Measurements from ENCODE around the gene TRIM46. TPM values are rescaled to one million over a fixed set of nuclear protein-coding genes. Genes with fewer than 3 reads are reported as not detected.
A peak's percentile ranks its signal among the peaks of the same experiment; 100 is the strongest.

TRIM46 gene
- total RNA-seq, 1 experiment from 2014 or later = 18.4 TPM

DNA sequence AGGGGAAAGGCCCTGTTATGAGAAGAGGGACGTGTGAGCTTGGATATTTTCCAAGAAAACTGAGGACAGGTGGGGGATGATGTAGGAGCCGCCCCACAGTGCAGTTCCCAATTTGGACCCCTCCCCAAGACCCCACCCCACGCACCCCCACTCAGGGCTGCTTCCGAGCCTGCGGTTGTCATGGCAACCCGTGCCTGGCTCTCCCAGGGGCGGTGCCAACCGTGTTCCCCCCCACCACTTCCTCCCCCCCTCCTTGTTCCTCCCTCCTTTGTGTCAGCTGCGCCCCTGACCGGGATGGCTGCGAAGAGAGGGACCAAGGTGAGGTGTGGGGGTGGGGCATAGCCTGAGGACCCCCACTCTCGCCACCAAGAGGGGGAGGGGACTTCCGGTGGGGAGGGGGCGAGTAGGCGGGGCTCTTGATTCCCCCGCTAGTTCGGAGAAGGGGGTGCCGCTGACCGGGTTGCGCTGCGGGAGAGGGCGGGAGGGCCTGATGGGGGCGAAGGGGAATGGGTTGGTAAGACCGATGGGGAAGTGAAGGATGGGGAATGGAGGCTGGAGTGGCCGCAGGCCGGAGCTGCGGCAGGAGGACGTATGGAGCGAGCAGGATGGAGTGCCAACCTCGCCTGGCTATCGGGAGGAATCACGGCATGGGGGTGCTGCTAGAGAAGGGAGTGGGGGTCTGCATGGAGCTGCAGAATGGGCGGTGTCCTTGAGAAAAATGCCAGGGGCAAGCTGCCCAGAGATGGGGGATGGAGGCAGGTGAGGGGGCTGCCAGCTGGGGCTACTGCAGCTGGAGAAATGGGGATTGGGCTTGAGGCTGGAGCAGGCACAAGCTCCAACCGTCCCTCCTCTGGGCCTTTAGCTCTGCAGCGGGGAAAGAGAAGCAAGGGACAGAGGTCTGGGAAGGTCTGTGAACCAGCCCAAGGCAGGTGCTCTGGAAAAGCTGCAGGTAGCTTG lies 953 bp downstream of the TRIM46 start:
- Histone ChIP-seq H3K79me2 (ENCODE audit: insufficient read depth, low read length) (no peaks in the 10 kb centered on the region; the same call in 1 of the 2 replicates), H2BK20ac (ENCODE audit: low read depth, low read length, poor library complexity, severe bottlenecking) (no peak overlapping the region), H3K27me3 (ENCODE audit: insufficient read depth, low read length) (no peaks in the 10 kb centered on the region), H3K4me1 (ENCODE audit: insufficient read depth, low read length) (no peaks in the 10 kb centered on the region), H3K9ac (ENCODE audit: extremely low read depth, insufficient read length, low read length) (peak overlapping the region; percentile 24), H2BK12ac (ENCODE audit: insufficient read length, low read depth, low read length) (no peak overlapping the region), H3K9me3 (ENCODE audit: control insufficient read depth, low read depth, low read length) (no peaks in the 10 kb centered on the region), H3T11ph (ENCODE audit: low read length) (no peak overlapping the region), H2AK5ac (ENCODE audit: insufficient read length, low read length) (no peak overlapping the region), H3K23ac (ENCODE audit: insufficient read length, low read depth, low read length) (no peak overlapping the region), H4K5ac (ENCODE audit: insufficient read length, low read depth, low read length) (no peak overlapping the region), H2AFZ (ENCODE audit: low read length) (no peak overlapping the region), H3K14ac (ENCODE audit: insufficient read depth, low read length) (no peak overlapping the region), H4K8ac (replicated peaks; ENCODE audit: insufficient read length, low read depth, low read length) (no peak overlapping the region), H3K4me2 (ENCODE audit: insufficient read depth, insufficient read length, low read length) (peak overlapping the region; percentile 75), H4K91ac (ENCODE audit: insufficient read length, low read depth, low read length) (no peak overlapping the region), H3K79me1 (ENCODE audit: insufficient read depth, low read depth, low read length, poor library complexity, severe bottlenecking) (no peaks in the 10 kb centered on the region), H4K20me1 (ENCODE audit: control insufficient read depth, insufficient read depth, insufficient read length) (no peaks in the 10 kb centered on the region), H3K56ac (ENCODE audit: insufficient read length, low read depth, low read length) (no peak overlapping the region), H2BK15ac (ENCODE audit: low read depth, low read length) (no peak overlapping the region), H3K27ac (ENCODE audit: insufficient read length, low read depth, low read length) (no peak overlapping the region), H3K23me2 (ENCODE audit: insufficient read length, low read depth, low read length, poor library complexity, severe bottlenecking) (peaks cover 18% of the 10 kb centered on the region), H2BK120ac (ENCODE audit: low read depth, low read length, poor library complexity, severe bottlenecking) (no peak overlapping the region), H2BK5ac (ENCODE audit: insufficient read length, low read length) (no peak overlapping the region), H3K18ac (ENCODE audit: insufficient read length, low read depth, low read length) (no peak overlapping the region), H3K4ac (ENCODE audit: low read depth, low read length) (no peak overlapping the region)
- H3K27ac Mint-ChIP-seq = peak overlapping the region; percentile 93 to 98 (median 93); a peak in 5 of 7 replicates
- no peak for TF ChIP-seq CTCF (conservative IDR thresholded peaks at IDR 0.05)
- peaks cover 26 to 51% (median 39%) of the 10 kb centered on the region in 3 experiments for H3K36me3 Mint-ChIP-seq (ENCODE audit: insufficient read depth in 1 of 3, low read depth in 3 of 3)
- H3K27me3 Mint-ChIP-seq (ENCODE audit: low read depth) = no peaks in the 10 kb centered on the region; the same call in none of the 2 replicates
- whole genome bisulfite sequencing (ENCODE audit: extremely low coverage, insufficient read length, low lambda C conversion rate) = no CpG with 5 or more reads among the region's 35 CpGs
- H3K9me3 Mint-ChIP-seq = no peaks in the 10 kb centered on the region
- peak overlapping the region; percentile 92 to 97 for H3K4me3 Mint-ChIP-seq
- DNase-seq = peak; percentile 75
- H3K4me1 Mint-ChIP-seq = peaks cover 23 to 37% of the 10 kb centered on the region in 2 experiments

All from H9 (cell line).